Measurements from ENCODE around the gene LPIN3. TPM values are rescaled to one million over a fixed set of nuclear protein-coding genes. Genes with fewer than 3 reads are reported as not detected.

Gene LPIN3
- total RNA-seq, 2 donors from 2014 or later: 46.2 to 65.3 TPM

DNA sequence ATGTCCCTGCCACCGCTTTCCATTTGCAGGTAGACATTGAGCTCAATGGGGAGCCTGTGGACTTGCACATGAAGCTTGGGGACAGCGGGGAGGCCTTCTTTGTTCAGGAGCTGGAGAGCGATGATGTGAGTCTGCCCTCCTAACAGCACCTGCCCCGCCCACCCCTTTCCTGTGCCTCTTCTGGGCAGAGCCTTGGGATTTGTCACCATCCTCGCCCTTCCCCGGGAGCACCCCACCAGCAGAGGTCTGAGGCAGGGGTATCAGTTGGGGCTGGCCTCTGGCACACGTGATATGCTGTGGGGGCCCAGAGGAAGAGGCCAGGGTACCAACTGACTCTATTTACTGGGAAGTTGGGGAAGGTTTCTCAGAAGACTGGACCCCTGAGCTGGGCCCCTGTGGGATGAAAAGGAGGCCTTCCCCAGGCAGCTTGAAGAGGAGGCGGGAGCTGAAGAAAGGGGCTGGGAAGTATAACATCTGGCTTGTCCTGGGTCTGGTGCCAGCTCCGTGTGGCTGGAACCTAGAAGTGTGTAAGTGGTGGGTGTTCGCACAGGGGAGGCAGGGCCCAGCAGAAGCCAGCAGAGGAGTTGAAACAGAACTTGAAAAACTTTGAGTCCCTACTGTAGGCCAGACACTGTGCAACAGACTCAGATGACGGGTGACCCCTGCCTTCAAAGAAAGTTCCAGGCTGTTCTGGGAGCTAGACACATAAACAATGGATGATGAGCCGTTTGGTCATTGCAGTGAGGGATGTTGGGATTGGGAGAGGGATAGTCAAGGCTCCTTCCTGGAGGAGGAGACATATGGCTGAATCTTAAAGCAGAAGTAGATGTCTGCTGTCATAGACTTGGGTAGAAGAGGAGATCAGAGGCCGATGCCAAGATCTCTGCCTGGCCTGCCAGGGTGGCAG lies 7.2 kb downstream of the LPIN3 start:
- TF ChIP-seq, protein P1, sequence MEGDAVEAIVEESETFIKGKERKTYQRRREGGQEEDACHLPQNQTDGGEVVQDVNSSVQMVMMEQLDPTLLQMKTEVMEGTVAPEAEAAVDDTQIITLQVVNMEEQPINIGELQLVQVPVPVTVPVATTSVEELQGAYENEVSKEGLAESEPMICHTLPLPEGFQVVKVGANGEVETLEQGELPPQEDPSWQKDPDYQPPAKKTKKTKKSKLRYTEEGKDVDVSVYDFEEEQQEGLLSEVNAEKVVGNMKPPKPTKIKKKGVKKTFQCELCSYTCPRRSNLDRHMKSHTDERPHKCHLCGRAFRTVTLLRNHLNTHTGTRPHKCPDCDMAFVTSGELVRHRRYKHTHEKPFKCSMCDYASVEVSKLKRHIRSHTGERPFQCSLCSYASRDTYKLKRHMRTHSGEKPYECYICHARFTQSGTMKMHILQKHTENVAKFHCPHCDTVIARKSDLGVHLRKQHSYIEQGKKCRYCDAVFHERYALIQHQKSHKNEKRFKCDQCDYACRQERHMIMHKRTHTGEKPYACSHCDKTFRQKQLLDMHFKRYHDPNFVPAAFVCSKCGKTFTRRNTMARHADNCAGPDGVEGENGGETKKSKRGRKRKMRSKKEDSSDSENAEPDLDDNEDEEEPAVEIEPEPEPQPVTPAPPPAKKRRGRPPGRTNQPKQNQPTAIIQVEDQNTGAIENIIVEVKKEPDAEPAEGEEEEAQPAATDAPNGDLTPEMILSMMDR (IDR thresholded peaks at IDR 0.05): no peak
- Histone ChIP-seq H3K9me3 (no peaks in the 10 kb centered on the region), H3K4me3 (no peak overlapping the region), H3K4me1 (no peaks in the 10 kb centered on the region), H3K9ac (ENCODE audit: low read depth in 2 of 2, low read length in 2 of 2) (no peak overlapping the region), H3K36me3 (no peaks in the 10 kb centered on the region), H3K27ac (no peak overlapping the region), H3K27me3 (no peaks in the 10 kb centered on the region)
- intact Hi-C loops (cut with DNase I): no loop called here
- DNase-seq: no peak

DNA sequence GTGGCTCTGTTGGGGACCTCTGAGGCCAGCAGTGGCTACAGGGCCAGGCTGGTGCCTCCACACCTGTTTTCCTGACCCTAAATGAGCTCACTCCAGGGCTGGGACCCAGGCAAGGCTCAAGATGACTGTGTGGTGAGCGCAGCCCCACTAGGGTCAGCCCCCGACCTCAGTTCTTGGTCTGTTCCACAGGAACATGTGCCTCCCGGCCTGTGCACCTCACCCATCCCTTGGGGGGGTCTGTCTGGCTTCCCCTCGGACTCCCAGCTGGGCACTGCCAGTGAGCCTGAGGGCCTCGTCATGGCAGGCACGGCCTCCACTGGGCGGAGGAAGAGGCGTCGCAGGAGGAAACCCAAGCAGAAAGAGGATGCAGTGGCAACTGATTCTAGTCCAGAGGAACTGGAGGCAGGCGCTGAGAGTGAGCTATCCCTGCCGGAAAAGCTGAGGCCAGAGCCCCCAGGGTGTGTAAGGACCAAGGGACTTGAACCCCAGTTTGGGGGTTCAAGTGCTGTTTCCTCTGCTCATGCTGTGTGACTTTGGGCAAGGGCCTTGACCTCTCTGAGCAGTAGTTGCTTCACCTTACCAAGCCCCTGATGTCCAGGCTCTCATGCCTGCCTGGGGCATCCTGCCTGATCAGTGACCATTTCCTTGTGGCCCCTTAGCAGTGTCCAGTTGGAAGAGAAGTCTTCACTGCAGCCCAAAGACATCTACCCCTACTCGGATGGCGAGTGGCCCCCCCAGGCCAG lies 8.0 kb downstream of the LPIN3 start:
- intact Hi-C loops (cut with DNase I): no loop called here
- TF ChIP-seq, protein P1 (IDR thresholded peaks at IDR 0.05): no peak
- Histone ChIP-seq H3K4me3 (no peak overlapping the region), H3K27me3 (no peaks in the 10 kb centered on the region), H3K9ac (ENCODE audit: low read depth in 2 of 2, low read length in 2 of 2) (no peak overlapping the region), H3K36me3 (no peaks in the 10 kb centered on the region), H3K4me1 (no peaks in the 10 kb centered on the region), H3K9me3 (no peaks in the 10 kb centered on the region), H3K27ac (no peak overlapping the region)
- no peak for DNase-seq

DNA sequence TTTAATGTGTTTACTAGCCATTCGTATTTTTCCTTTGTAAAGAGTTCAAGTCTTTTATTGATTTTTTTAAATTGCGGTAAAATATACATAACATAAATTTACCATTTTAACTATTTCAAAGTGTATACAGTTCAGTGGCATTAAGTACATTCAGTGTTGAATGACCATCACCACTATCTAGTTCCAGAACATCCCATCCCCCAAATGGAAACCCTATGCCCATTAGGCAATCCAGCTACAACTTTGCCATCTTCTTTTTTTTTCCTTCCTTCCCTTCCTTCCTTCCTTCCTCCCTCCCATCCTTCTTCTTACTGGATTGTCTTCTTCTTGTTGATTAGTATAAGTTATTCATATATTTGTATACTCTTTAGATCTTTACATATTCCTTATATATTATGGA lies 8.6 kb downstream of the LPIN3 start:
- DNase-seq: no peak
- H3K9me3 ChIP-seq: no peaks in the 10 kb centered on the region
- H3K9ac ChIP-seq (ENCODE audit: low read depth in 2 of 2, low read length in 2 of 2): no peak overlapping the region
- H3K36me3 ChIP-seq: no peaks in the 10 kb centered on the region
- no peak overlapping the region for H3K27ac ChIP-seq
- TF ChIP-seq, protein P1 (IDR thresholded peaks at IDR 0.05): no peak
- no peaks in the 10 kb centered on the region for H3K4me1 ChIP-seq
- no peak overlapping the region for H3K4me3 ChIP-seq
- intact Hi-C loops (cut with DNase I): no loop called here
- H3K27me3 ChIP-seq: no peaks in the 10 kb centered on the region

DNA sequence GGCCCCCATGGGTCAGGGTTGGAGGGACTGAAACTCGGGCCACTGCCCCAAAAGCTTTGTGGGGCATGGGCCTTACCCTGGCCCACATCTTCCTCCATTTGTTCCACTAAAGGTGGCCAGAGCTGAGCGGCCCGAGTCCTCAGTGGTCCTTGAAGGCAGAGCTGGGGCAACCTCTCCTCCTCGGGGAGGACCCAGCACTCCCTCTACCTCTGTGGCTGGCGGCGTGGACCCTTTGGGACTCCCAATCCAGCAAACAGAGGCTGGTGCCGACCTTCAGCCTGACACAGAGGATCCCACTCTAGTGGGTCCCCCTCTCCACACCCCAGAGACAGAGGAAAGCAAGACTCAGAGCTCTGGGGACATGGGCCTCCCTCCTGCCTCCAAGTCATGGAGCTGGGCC lies 9.3 kb downstream of the LPIN3 start:
- intact Hi-C loops (cut with DNase I): no loop called here

DNA sequence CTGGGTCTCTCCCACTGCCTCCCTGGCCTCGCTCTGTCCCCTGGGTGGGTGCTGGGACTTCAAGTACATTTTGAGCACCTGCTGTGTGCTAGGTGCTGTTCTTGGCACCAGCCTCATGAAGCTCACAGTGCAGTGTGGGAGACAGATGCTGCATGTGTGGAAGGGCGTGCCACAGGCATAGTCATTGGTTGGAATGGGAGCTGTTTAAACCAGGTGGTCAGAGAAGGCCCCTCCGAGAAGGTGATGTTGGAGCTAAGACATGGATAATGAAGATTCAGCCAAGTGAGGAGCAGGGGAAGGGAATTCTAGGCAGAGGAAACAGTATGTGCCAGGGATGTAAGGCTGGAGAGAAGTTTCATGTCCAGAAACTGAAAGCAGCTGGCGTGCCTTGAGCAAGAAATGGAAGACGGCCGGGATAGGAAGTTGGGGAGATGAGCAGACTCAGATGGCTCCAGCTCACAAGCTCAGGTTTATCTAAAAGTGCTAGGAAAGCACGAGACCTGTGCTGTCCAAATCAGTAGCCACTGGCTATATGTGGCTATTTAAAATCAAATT lies 9.9 kb downstream of the LPIN3 start:
- TF ChIP-seq, protein P1 (IDR thresholded peaks at IDR 0.05): no peak
- H3K27me3 ChIP-seq: no peaks in the 10 kb centered on the region
- H3K4me1 ChIP-seq: no peaks in the 10 kb centered on the region
- no peak overlapping the region for H3K27ac ChIP-seq
- intact Hi-C loops (cut with DNase I): no loop called here
- no peaks in the 10 kb centered on the region for H3K36me3 ChIP-seq
- H3K4me3 ChIP-seq: no peak overlapping the region
- no peaks in the 10 kb centered on the region for H3K9me3 ChIP-seq
- no peak overlapping the region for H3K9ac ChIP-seq (ENCODE audit: low read depth in 2 of 2, low read length in 2 of 2)
- no peak for DNase-seq

More for the DNA sequence above, 9.3 kb downstream of the LPIN3 start:
- Histone ChIP-seq H3K27me3 (no peaks in the 10 kb centered on the region), H3K36me3 (no peaks in the 10 kb centered on the region), H3K4me1 (no peaks in the 10 kb centered on the region), H3K27ac (no peak overlapping the region), H3K4me3 (no peak overlapping the region), H3K9me3 (no peaks in the 10 kb centered on the region), H3K9ac (ENCODE audit: low read depth in 2 of 2, low read length in 2 of 2) (no peak overlapping the region)
- DNase-seq: no peak
- TF ChIP-seq, protein P1 (IDR thresholded peaks at IDR 0.05): no peak
